ENCODE results near the gene SOBP.
A peak's percentile ranks its signal among the peaks of the same experiment; 100 is the strongest.

DNA sequence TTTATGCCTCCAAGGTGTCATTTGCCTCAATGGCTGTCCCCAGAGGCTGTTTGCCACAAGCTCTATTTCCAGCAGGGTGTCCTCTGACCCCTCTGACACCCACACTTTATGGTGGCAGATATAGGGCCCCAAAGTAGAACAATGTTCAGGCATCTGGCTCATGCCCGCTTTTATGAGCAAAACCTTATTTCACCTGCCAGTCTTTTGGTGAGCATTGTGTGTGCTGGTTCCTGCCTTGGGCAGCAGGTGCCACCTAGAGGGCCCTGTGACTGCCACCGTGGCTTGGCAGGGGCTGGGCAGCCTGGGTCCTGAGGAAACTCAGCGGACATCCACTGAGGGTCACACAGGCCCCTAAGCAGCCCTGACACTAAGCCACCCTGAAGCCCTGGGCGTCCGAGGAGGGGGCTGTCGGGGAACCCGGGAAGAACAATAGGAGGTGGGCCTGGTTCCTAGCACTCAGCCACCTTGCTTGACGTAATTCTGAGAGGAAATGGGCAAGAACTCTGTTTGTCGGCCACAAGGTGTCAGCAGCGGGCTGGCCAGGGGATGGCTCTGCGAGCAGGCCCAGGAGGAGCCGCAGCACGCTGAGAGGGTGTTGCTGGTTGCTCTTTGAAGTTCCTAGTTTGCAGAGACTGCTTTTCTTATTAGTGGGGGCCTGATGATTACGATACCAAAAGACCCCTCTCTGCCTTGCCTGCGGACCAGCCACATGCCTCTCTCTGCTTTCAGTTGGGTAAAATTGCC, 185.2 kb downstream of the SOBP start:
- TF ChIP-seq POLR2A (IDR thresholded peaks at IDR 0.05) (no peak), POLR2AphosphoS5 (IDR thresholded peaks at IDR 0.05) (no peak), EP300 (IDR thresholded peaks at IDR 0.05) (no peak)
- TF ChIP-seq, protein P1, sequence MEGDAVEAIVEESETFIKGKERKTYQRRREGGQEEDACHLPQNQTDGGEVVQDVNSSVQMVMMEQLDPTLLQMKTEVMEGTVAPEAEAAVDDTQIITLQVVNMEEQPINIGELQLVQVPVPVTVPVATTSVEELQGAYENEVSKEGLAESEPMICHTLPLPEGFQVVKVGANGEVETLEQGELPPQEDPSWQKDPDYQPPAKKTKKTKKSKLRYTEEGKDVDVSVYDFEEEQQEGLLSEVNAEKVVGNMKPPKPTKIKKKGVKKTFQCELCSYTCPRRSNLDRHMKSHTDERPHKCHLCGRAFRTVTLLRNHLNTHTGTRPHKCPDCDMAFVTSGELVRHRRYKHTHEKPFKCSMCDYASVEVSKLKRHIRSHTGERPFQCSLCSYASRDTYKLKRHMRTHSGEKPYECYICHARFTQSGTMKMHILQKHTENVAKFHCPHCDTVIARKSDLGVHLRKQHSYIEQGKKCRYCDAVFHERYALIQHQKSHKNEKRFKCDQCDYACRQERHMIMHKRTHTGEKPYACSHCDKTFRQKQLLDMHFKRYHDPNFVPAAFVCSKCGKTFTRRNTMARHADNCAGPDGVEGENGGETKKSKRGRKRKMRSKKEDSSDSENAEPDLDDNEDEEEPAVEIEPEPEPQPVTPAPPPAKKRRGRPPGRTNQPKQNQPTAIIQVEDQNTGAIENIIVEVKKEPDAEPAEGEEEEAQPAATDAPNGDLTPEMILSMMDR (IDR thresholded peaks at IDR 0.05), result peak; percentile 66 to 93 (median 91)

Measured in upper lobe of left lung (tissue), 4 donors.